GM12873 (cell line): ENCODE measurements around the gene KIAA2012.

Experiments used
- TF ChIP-seq, protein P1 (sequence below): IDR thresholded peaks from 2 replicates; pipeline ENCODE4 v1.5.1; 2012; ENCODE audit warnings: low read depth, mild to moderate bottlenecking, moderate library complexity, low read length, control low read depth; ENCODE audit not compliant: insufficient read depth; ENCODE audit errors: missing control alignments

KIAA2012 gene

DNA sequence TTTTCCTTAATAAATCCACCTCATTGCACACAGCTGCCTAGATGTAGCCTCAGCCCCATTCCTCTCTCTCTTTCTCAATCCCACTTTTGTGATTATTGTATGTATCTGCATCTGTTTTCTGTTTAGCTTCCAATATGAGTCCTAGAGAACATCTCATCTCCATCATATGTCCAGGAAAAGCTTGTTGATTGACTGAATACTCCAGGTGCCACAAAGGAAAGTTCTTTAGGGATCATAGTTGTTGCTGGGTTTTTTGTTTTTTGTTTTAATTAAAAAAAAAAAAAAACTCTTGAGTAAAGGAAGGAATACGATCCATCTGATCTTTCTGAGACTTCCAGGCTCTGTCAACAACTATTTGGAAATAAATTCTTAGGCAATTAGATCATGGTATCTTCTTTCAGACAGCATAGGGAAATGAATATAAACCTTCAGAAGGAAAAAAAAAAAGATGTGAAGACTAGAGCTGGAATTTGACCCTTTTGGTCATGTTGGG, 42.5 kb downstream of the KIAA2012 start:
- TF ChIP-seq, protein P1, sequence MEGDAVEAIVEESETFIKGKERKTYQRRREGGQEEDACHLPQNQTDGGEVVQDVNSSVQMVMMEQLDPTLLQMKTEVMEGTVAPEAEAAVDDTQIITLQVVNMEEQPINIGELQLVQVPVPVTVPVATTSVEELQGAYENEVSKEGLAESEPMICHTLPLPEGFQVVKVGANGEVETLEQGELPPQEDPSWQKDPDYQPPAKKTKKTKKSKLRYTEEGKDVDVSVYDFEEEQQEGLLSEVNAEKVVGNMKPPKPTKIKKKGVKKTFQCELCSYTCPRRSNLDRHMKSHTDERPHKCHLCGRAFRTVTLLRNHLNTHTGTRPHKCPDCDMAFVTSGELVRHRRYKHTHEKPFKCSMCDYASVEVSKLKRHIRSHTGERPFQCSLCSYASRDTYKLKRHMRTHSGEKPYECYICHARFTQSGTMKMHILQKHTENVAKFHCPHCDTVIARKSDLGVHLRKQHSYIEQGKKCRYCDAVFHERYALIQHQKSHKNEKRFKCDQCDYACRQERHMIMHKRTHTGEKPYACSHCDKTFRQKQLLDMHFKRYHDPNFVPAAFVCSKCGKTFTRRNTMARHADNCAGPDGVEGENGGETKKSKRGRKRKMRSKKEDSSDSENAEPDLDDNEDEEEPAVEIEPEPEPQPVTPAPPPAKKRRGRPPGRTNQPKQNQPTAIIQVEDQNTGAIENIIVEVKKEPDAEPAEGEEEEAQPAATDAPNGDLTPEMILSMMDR, result no peak

DNA sequence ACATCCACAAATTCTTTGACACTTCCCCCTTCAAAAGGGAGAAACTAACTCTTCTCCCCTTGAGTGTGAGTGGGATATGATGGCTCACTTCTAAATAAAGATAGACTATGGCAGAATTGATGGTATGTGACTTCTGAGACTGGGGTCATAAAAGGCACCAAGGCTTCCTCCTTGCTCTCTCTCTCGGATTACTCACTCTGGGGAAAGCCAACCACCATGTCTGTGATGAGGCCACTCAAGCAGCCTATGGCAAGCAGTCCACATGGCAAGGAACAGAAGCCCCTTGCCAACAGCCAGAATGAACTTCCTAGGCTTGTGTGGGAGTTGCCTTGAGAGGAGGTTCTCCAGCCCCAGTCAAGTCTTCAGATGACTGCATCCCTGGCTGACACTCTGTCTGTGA, 43.6 kb downstream of the KIAA2012 start:
- TF ChIP-seq, protein P1, result no peak

DNA sequence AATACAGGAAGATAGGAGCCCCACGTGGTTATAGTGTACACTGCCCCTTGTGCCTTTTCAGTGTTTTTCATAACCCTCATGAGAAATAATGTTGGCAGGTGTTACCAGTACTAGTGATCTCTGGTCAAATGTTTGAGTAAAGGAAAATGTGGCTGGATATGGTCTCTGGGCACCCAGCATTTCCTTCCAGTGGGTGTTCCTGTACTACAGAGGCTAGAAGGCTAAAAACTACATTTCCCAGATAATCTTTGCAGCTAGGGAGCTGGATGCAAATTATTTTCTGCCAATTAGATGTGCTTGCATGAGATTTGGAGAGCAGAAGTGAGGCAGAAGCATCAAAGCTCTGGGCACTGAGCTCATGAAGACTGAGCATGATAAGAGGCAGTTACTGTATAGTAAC, 45.1 kb downstream of the KIAA2012 start:
- TF ChIP-seq, protein P1, result no peak

DNA sequence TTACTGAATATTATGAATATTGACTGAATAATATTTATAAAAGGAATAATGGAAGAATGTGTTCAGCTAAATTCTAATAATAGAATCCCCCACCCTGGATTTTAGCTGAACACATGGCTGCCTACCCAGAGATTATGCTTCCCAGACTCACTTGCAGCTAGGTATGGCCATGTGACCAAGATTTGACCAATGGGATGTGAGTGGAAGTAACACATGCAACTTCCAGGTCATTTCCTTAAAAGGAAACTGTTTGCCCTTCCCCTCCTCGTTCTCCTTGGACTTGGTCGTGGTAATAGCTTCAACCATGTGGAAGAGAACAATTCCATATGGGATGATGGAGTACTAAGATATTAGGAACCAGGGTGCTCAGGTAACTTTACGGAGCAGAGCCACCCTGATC, 47.8 kb downstream of the KIAA2012 start:
- TF ChIP-seq, protein P1, result no peak

DNA sequence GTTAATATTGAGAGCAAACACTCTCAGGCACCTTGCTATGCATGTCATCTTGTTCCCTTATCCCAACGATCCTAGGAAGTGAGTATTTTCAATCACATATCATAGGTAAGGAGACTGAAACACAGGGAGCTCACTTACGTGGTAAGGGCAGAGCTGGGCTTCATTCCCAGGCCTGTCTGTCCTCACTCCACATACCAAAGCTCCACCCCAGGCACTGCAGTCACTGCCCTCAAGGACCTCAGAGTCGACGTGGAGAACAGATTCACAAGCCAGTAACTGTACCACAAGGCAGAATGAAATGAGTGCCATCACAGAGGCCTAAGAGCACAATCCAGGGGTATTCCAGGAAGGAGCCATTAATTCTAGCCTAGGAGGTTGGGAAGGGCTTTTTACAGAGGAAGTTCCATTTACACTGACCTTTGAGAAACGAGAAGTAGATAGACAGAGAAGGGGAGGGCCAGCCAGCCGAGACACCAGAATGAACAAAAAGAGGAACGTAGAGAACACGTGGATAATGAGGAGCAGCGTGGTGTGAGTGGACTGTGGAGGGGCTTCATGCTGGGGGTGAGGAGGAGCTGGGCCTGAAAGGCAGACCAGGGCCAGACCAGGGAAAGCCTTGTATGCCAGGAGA, 48.6 kb downstream of the KIAA2012 start:
- TF ChIP-seq, protein P1, result no peak

DNA sequence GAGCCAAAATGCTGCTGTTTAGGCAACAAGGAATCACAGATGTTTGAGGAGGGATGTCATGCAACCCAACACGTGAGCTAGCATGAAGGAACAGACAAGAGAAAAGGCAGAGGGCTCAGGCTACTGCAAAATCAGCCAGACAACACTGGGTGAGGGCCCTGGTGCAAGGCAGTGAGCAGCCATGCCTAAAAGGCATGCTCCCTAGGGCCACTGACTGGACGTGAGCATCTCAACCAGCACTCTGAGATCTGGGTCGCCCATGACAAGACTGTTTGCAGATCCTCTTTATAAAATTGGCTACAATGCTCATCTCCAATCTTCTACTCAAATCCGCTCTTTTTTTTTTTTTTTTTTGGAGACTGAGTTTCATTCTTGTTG, 49.1 kb downstream of the KIAA2012 start:
- TF ChIP-seq, protein P1, result no peak

DNA sequence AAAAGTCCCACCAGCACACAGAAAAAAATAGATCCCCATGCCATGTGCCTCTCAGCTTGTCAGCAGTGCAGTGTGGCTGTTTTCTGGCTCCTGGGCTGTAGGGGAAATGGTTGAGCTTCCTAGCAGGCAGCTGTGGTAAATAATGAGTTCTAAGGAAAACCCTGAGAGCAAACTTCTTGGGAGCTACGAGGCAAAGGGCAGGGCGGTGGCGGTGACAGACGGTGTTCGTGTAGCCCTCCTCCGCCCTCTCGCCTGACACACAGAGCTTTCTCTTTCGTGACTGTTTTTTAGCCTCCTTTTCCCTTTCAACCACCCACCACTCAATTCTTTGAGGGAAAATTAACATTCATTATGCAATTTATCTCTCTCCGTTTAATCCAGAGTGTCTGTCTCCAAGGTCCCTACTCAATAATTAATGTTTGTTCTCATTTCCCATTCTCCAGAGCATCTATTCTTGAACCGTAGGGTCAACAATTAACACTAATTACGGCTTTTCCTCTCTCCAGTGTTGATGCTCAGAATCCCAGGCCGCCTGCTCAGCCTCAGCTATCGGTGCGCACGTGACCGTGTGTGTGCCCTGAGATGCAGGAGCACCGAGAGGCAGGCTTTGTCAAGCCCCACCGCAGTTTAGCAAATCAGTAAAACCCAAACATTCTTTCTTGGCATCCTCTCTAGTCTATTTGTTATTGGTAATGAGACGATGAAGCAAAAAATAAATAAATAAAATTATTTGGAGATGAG, 50.1 kb downstream of the KIAA2012 start:
- TF ChIP-seq, protein P1, result no peak
